Heart right ventricle (tissue), 16 donors: ENCODE results near the gene PTPRE. TPM values are rescaled to one million over a fixed set of nuclear protein-coding genes. Genes with fewer than 3 reads are reported as not detected.

Experiments used
- ATAC-seq, 8 donors: fragments of 200-7000 bp; cut with Tn5 transposase; one replicate each; pipeline ENCODE4 v1.9.1; 2020; ENCODE audit warnings: mild to moderate bottlenecking in 8 of 8, moderate library complexity in 8 of 8, moderate number of reproducible peaks in 1 of 8
- DNase-seq, 2 donors: peaks; one replicate each; pipeline ENCODE4 v3.0.0-alpha.2; 2020
- H3K27ac ChIP-seq, 10 donors: fragments of 200-600 bp; sonication (generic) in 2 of 10; one replicate each; pipeline versions ENCODE4 v1.5.0 to v1.8.0; 2020 to 2022; ENCODE audit warnings: mild to moderate bottlenecking in 3 of 10
- H3K27me3 ChIP-seq, 7 donors: fragments of 200-600 bp; one replicate each; pipeline ENCODE4 v1.8.0; 2021 to 2022; ENCODE audit warnings: mild to moderate bottlenecking in 2 of 7
- H3K36me3 ChIP-seq, 9 donors: fragments of 200-600 bp; sonication (generic) in 1 of 9; one replicate each; pipeline versions ENCODE4 v1.5.0 to v1.8.0; 2020 to 2022; ENCODE audit warnings: mild to moderate bottlenecking in 2 of 9
- H3K4me1 ChIP-seq, 9 donors: fragments of 200-600 bp; sonication (generic) in 1 of 9; one replicate each; pipeline versions ENCODE4 v1.5.0 to v1.8.0; 2020 to 2022; ENCODE audit warnings: mild to moderate bottlenecking in 4 of 9
- H3K4me3 ChIP-seq, 10 donors: fragments of 200-600 bp; sonication (generic) in 2 of 10; one replicate each; pipeline versions ENCODE4 v1.5.0 to v1.8.0; 2020 to 2022; ENCODE audit warnings: mild to moderate bottlenecking in 7 of 10, moderate library complexity in 2 of 10
- H3K9me3 ChIP-seq, 11 donors: fragments of 200-600 bp in 10 of 11; sonication (generic) in 2 of 11; one replicate each; pipeline versions ENCODE4 v1.5.0 to v1.8.0; 2013 to 2022; ENCODE audit warnings: mild to moderate bottlenecking in 2 of 11, control low read depth in 1 of 11, moderate library complexity in 1 of 11
- WGBS, 2 donors: extraction: QIAGEN DNeasy Blood & Tissue Kit; methylation state at CpG; one replicate each; pipeline ENCODE4 v1.1.7; 2013; ENCODE audit warnings: inconsistent platforms in 1 of 2; 5-methylcytosine and 5-hydroxymethylcytosine counted together
- intact Hi-C, 10 donors: fragments of 100-400 bp; cut with DNase I; formaldehyde crosslinking; loops; one replicate each; pipeline versions ENCODE4 v1.11.1 to v1.14.2; 2022
- polyA plus RNA-seq, 2 donors: library from polyadenylated mRNA; stranded (reverse); fragments of 200-250 nt; gene quantifications; one replicate each; pipeline ENCODE4 v1.2.3, GENCODE V29; 2013
- total RNA-seq, 10 donors: library from RNA; stranded (reverse); fragmentation: NEBNext Ultra II Directional in 3 of 10; extraction: Animal tissue kit (Norgen Biotek cat#: 25700) in 3 of 10; gene quantifications; one replicate each; pipeline versions ENCODE4 v1.2.1 to v1.2.4, GENCODE V29; 2021 to 2023
- TF ChIP-seq, protein P1 (sequence below), 9 donors: fragments of 200-600 bp; sonication (generic) in 2 of 9; IDR thresholded peaks; one replicate each; pipeline versions ENCODE4 v1.5.0 to v1.8.0; 2021 to 2022; ENCODE audit warnings: antibody characterized with exemption in 9 of 9, mild to moderate bottlenecking in 5 of 9, moderate library complexity in 1 of 9
- donor health status: Arrhythmogenic right ventricular cardiomyopathy.
- donor health status: ischemic (EF 13 %, LVEDD 7.1; RV severe dilation, severe dysfunction).
- donor health status: healthy with polysubstance abuse.
- donor health status: DM: no; HTN: yes; CAD: no.
- donor health status: DM: no; HTN: no; CAD: no.
- donor health status: ischemic (EF 25% LVEDD 6.9; RV normal size, moderate dysfunction).
- donor health status: ischemic (EF 25% LVEDD 5.7; RV mildly dilated, moderate dysfunction).
- donor health status: healthy.
- donor health status: DM: yes; HTN: yes; CAD: no.
- donor health status: Ischemic cardiomyopathy.
- donor health status: ischemic (EF 35%, LVEDD 5.7; RV mildly dilated, moderate dysfunction).
- donor health status: nonischemic (EF 11% LVEDD 7.7; RV severe dilation, severe dysfunction).
- donor health status: DM: yes; HTN: yes; CAD: no.
- donor health status: PGD.
- donor health status: ischemic (EF 29% LVEDD 5.4; RV normal size, mild dysfunction).
- donor health status: nonischemic (EF 23%, LVEDD 6.1; RV moderate dilation, normal function).

PTPRE gene
- total and polyA plus RNA-seq, 12 donors: 6.1 to 42.8 (median 22.1) TPM

- intact Hi-C loops: no loop called here
- no peak for DNase-seq
- TF ChIP-seq, protein P1, sequence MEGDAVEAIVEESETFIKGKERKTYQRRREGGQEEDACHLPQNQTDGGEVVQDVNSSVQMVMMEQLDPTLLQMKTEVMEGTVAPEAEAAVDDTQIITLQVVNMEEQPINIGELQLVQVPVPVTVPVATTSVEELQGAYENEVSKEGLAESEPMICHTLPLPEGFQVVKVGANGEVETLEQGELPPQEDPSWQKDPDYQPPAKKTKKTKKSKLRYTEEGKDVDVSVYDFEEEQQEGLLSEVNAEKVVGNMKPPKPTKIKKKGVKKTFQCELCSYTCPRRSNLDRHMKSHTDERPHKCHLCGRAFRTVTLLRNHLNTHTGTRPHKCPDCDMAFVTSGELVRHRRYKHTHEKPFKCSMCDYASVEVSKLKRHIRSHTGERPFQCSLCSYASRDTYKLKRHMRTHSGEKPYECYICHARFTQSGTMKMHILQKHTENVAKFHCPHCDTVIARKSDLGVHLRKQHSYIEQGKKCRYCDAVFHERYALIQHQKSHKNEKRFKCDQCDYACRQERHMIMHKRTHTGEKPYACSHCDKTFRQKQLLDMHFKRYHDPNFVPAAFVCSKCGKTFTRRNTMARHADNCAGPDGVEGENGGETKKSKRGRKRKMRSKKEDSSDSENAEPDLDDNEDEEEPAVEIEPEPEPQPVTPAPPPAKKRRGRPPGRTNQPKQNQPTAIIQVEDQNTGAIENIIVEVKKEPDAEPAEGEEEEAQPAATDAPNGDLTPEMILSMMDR (IDR thresholded peaks at IDR 0.05): no peak
- no peaks in the 10 kb centered on the region for H3K4me1 ChIP-seq
- 79 to 90% methylated on average over 4 of the region's 4 CpGs for WGBS, 2 donors
- peaks cover 0 to 24% (median 0%) of the 10 kb centered on the region in 7 donors for H3K27me3 ChIP-seq
- peaks cover 0 to 69% (median 0%) of the 10 kb centered on the region in 9 donors for H3K36me3 ChIP-seq
- H3K9me3 ChIP-seq: no peaks in the 10 kb centered on the region
- no peak for ATAC-seq
- H3K4me3 ChIP-seq: no peak overlapping the region
- H3K27ac ChIP-seq: no peak overlapping the region
Measured at GRCh38 chr10:128116187-128116586, 209.3 kb downstream of the PTPRE start.

- 84 to 90% methylated on average over 13 of the region's 13 CpGs for WGBS, 2 donors
- no peaks in the 10 kb centered on the region for H3K9me3 ChIP-seq
Measured at GRCh38 chr10:128116851-128117615, 210.1 kb downstream of the PTPRE start.

DNA sequence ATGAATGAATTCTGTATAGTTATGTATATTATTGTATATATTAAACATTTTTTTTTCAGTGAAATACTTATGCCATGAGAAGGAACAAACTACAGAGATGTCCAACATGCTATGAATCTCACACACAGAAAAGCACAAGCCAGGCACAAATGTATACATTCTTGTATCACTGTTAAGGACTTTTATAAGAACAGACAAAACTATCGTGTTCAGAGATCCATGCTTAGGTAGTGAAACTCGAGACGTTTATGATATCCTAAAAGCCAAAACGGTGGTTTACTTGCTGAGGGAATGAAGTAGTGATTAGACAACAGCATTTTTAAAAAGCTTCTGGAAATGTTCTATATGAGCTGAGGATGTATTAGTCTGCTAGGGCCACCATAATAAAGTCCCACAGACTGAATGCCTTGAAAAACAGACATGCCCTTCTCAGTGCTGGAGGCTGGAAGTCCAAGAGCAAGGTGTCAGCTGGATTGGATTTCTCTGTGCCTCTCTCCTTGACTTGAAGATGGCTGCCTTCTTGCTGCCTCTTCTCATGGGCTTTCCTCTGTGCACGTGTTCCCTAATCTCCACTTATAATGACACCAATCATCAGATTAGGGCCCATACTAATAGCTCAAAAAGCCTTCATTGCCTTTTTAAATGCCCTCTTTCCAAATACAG, 215.0 kb downstream of the PTPRE start:
- H3K27me3 ChIP-seq: peaks cover 0 to 71% (median 40%) of the 10 kb centered on the region in 7 donors

More at GRCh38 chr10:128116851-128117615, 210.1 kb downstream of the PTPRE start:
- no peak overlapping the region for H3K4me3 ChIP-seq
- ATAC-seq (no peak), DNase-seq (no peak)
- TF ChIP-seq, protein P1 (IDR thresholded peaks at IDR 0.05): no peak
- H3K27me3 ChIP-seq: peaks cover 0 to 30% (median 4%) of the 10 kb centered on the region in 7 donors
- H3K27ac ChIP-seq: no peak overlapping the region
- intact Hi-C loops: no loop called here
- peaks cover 0 to 66% (median 0%) of the 10 kb centered on the region in 9 donors for H3K36me3 ChIP-seq
- no peaks in the 10 kb centered on the region for H3K4me1 ChIP-seq

GRCh38 chr10:128122931-128123330, 216.0 kb downstream of the PTPRE start:
- no peaks in the 10 kb centered on the region for H3K9me3 ChIP-seq
- ATAC-seq: no peak
- WGBS, 2 donors: 85 to 90% methylated on average over 2 of the region's 2 CpGs
- H3K36me3 ChIP-seq: peaks cover 0 to 28% (median 0%) of the 10 kb centered on the region in 9 donors
- TF ChIP-seq, protein P1 (IDR thresholded peaks at IDR 0.05): no peak
- intact Hi-C loops: loop anchor here in 1 of 10 donors (5.0 kb wide), 1 partner anchor 1046 kb away; no protein-coding TSS in a partner anchor
- H3K4me3 ChIP-seq: no peak overlapping the region
- peaks cover 6 to 31% (median 17%) of the 10 kb centered on the region in 9 donors for H3K4me1 ChIP-seq
- DNase-seq: no peak
- peaks cover 0 to 71% (median 40%) of the 10 kb centered on the region in 7 donors for H3K27me3 ChIP-seq
- no peak overlapping the region for H3K27ac ChIP-seq

More for the DNA sequence above, 215.0 kb downstream of the PTPRE start:
- intact Hi-C loops: loop anchor here in 1 of 10 donors (5.0 kb wide), 1 partner anchor 1045 kb away; no protein-coding TSS in a partner anchor
- Histone ChIP-seq H3K36me3 (peaks cover 0 to 28% (median 0%) of the 10 kb centered on the region in 9 donors), H3K27ac (no peak overlapping the region), H3K4me1 (peaks cover 6 to 30% (median 17%) of the 10 kb centered on the region in 9 donors), H3K4me3 (no peak overlapping the region), H3K9me3 (no peaks in the 10 kb centered on the region)
- TF ChIP-seq, protein P1 (IDR thresholded peaks at IDR 0.05): no peak
- DNase-seq (no peak), ATAC-seq (no peak)
- 89 to 94% methylated on average over 5 of the region's 5 CpGs for WGBS, 2 donors
